ENCODE data around the gene RARRES2. TPM values are rescaled to one million over a fixed set of nuclear protein-coding genes. Genes with fewer than 3 reads are reported as not detected.

Gene RARRES2
- total RNA-seq, 4 donors from 2014 or later = 84.2 to 124 (median 102) TPM

GRCh38 chr7:150329331-150330120 is 11.9 kb downstream of the RARRES2 start:
- intact Hi-C loops (cut with DNase I; ENCODE audit: low total_unique reads) = no loop called here
- no peak overlapping the region for H3K27ac ChIP-seq
- WGBS, 2 donors (ENCODE audit: low coverage in 1 of 2) = 71% methylated on average over 22 of the region's 22 CpGs; no CpG with 5 or more reads in 1 of the 2 donors
- no peak for TF ChIP-seq POLR2A (IDR thresholded peaks at IDR 0.05)
- TF ChIP-seq POLR2AphosphoS5 (IDR thresholded peaks at IDR 0.05) = no peak
- TF ChIP-seq CTCF (IDR thresholded peaks at IDR 0.05) = no peak
- TF ChIP-seq EP300 (IDR thresholded peaks at IDR 0.05; ENCODE audit: low read depth) = no peak
- no peaks in the 10 kb centered on the region for H3K9me3 ChIP-seq
- H3K36me3 ChIP-seq = no peaks in the 10 kb centered on the region
- peaks cover 3 to 6% (median 5%) of the 10 kb centered on the region in 4 donors for H3K4me1 ChIP-seq
- H3K4me3 ChIP-seq = no peak overlapping the region
- no peaks in the 10 kb centered on the region for H3K27me3 ChIP-seq
- no peak for DNase-seq
- in situ Hi-C loops (cut with MboI; ENCODE audit: low pct_ligation_motif_present in 1 of 4, low pct_unique_long_range_greater_than_20kb in 1 of 4, low sequenced_read_pairs in 3 of 4) = no loop called here

DNA sequence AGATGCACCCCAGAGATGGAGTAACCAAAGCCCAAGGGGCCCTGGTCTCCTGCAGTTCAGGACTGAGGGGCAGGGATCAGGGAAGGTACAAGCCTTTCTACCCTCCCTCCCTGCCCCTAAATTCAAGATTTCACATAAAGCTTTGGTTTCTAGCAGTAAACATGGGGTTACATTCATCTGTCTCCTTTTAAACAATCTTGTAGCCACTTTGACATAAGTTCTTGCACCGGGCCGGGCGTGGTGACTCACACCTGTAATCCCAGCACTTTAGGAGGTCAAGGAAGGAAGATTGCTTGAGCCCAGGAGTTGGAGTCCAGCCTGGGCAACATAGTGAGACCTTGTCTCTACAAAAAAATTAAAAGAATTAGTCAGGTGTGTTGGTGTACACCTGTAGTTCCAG is 14.1 kb downstream of the RARRES2 start:
- H3K9me3 ChIP-seq = no peaks in the 10 kb centered on the region
- no peak overlapping the region for H3K27ac ChIP-seq
- peaks cover 7 to 19% (median 19%) of the 10 kb centered on the region in 4 donors for H3K4me1 ChIP-seq
- 95% methylated on average over 3 of the region's 3 CpGs; no CpG with 5 or more reads in 1 of the 2 donors for WGBS, 2 donors (ENCODE audit: low coverage in 1 of 2)
- no peak for TF ChIP-seq POLR2A (IDR thresholded peaks at IDR 0.05)
- TF ChIP-seq POLR2AphosphoS5 (IDR thresholded peaks at IDR 0.05) = no peak
- no peak for TF ChIP-seq CTCF (IDR thresholded peaks at IDR 0.05)
- no peak for TF ChIP-seq EP300 (IDR thresholded peaks at IDR 0.05; ENCODE audit: low read depth)
- no peaks in the 10 kb centered on the region for H3K27me3 ChIP-seq
- intact Hi-C loops (cut with DNase I; ENCODE audit: low total_unique reads) (no loop called here), in situ Hi-C loops (cut with MboI; ENCODE audit: low pct_ligation_motif_present in 1 of 4, low pct_unique_long_range_greater_than_20kb in 1 of 4, low sequenced_read_pairs in 3 of 4) (no loop called here)
- DNase-seq = no peak
- no peaks in the 10 kb centered on the region for H3K36me3 ChIP-seq
- no peak overlapping the region for H3K4me3 ChIP-seq

GRCh38 chr7:150326657-150327268 is 14.7 kb downstream of the RARRES2 start:
- no peaks in the 10 kb centered on the region for H3K36me3 ChIP-seq
- no peak overlapping the region for H3K27ac ChIP-seq
- no peak for TF ChIP-seq POLR2AphosphoS5 (IDR thresholded peaks at IDR 0.05)
- no peak for TF ChIP-seq EP300 (IDR thresholded peaks at IDR 0.05; ENCODE audit: low read depth)
- no peak for TF ChIP-seq POLR2A (IDR thresholded peaks at IDR 0.05)
- TF ChIP-seq CTCF (IDR thresholded peaks at IDR 0.05) = no peak
- no peaks in the 10 kb centered on the region for H3K27me3 ChIP-seq
- in situ Hi-C loops (cut with MboI; ENCODE audit: low pct_ligation_motif_present in 1 of 4, low pct_unique_long_range_greater_than_20kb in 1 of 4, low sequenced_read_pairs in 3 of 4) = no loop called here
- no peaks in the 10 kb centered on the region for H3K9me3 ChIP-seq
- intact Hi-C loops (cut with DNase I; ENCODE audit: low total_unique reads) = no loop called here
- WGBS, 2 donors (ENCODE audit: low coverage in 1 of 2) = 75 to 80% methylated on average over 4 of the region's 4 CpGs
- DNase-seq = no peak
- H3K4me1 ChIP-seq = peaks cover 7 to 23% (median 22%) of the 10 kb centered on the region in 4 donors
- no peak overlapping the region for H3K4me3 ChIP-seq

DNA sequence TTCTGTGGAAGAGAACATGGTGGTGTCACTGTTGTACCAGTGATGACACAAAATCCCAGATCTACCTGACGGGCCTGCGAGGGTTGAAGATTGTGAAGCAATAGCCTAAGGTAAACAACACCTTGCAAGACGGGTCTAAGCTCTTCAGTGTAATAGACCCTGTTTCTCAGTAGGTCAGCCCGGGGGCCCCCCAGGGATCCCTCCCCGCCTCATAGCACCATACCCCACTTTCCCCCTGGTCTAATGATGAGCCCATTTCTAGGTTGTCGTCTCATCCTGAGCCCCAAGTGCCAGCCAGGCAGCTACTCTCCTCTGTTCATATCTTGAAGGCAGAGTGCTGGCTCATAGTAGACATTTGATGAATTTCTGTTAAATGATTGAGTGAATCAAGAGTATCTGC is 15.5 kb downstream of the RARRES2 start:
- in situ Hi-C loops (cut with MboI; ENCODE audit: low pct_ligation_motif_present in 1 of 4, low pct_unique_long_range_greater_than_20kb in 1 of 4, low sequenced_read_pairs in 3 of 4) = no loop called here
- H3K9me3 ChIP-seq = no peaks in the 10 kb centered on the region
- H3K36me3 ChIP-seq = no peaks in the 10 kb centered on the region
- no peak for DNase-seq
- peaks cover 7 to 23% (median 22%) of the 10 kb centered on the region in 4 donors for H3K4me1 ChIP-seq
- TF ChIP-seq CTCF (IDR thresholded peaks at IDR 0.05) = no peak
- TF ChIP-seq POLR2A (IDR thresholded peaks at IDR 0.05) = no peak
- no peak for TF ChIP-seq EP300 (IDR thresholded peaks at IDR 0.05; ENCODE audit: low read depth)
- no peak for TF ChIP-seq POLR2AphosphoS5 (IDR thresholded peaks at IDR 0.05)
- intact Hi-C loops (cut with DNase I; ENCODE audit: low total_unique reads) = no loop called here
- no peaks in the 10 kb centered on the region for H3K27me3 ChIP-seq
- H3K4me3 ChIP-seq = no peak overlapping the region
- 94% methylated on average over 6 of the region's 6 CpGs; no CpG with 5 or more reads in 1 of the 2 donors for WGBS, 2 donors (ENCODE audit: low coverage in 1 of 2)
- H3K27ac ChIP-seq = no peak overlapping the region
